GM19463 (cell line): ENCODE results near the gene SLC22A8.
"Not testable (repeated sequence)": the region's sequence is repeated elsewhere in the genome, so short reads cannot be mapped to it uniquely, and the experiment has no call there.

ENCODE experiments used
- ATAC-seq: cut with Tn5 transposase; IDR thresholded peaks from one replicate; pipeline ENCODE4 v1.9.1; 2021; ENCODE audit warnings: mild to moderate bottlenecking, moderate library complexity; ENCODE audit not compliant: unreplicated experiment

Gene SLC22A8

GRCh38 chr11:63015521-63016215, at the start of gene SLC22A8:
Gene SLC22A8 (minus strand): TSS chr11:63015841. CDS start chr11:63014958, 883 bp downstream.
- no peak for ATAC-seq

- not testable (repeated sequence) for ATAC-seq
Measured at GRCh38 chr11:63046203-63046602, 30.6 kb upstream of the SLC22A8 start.

GRCh38 chr11:63042596-63042995, 27.0 kb upstream of the SLC22A8 start:
- ATAC-seq, result no peak

GRCh38 chr11:63032457-63032856, 16.8 kb upstream of the SLC22A8 start:
- ATAC-seq, result no peak

GRCh38 chr11:63023841-63024648, 8.4 kb upstream of the SLC22A8 start:
- peak; percentile 79 for ATAC-seq

GRCh38 chr11:63023222-63023814, 7.7 kb upstream of the SLC22A8 start:
- no peak for ATAC-seq

GRCh38 chr11:63022441-63022840, 6.8 kb upstream of the SLC22A8 start:
- no peak for ATAC-seq

- ATAC-seq, result no peak
Measured at GRCh38 chr11:63020671-63021291, 5.1 kb upstream of the SLC22A8 start.

GRCh38 chr11:63019506-63019905, 3.9 kb upstream of the SLC22A8 start:
- ATAC-seq, result no peak

- no peak for ATAC-seq
Measured at GRCh38 chr11:63017306-63017974, 1.8 kb upstream of the SLC22A8 start.

- ATAC-seq, result no peak
Measured at GRCh38 chr11:63014408-63015055, 1.1 kb downstream of the SLC22A8 start.

- ATAC-seq, result no peak
Measured at GRCh38 chr11:63012839-63013238, 2.8 kb downstream of the SLC22A8 start.

GRCh38 chr11:63012430-63012829, 3.2 kb downstream of the SLC22A8 start:
- no peak for ATAC-seq

GRCh38 chr11:63010934-63011439, 4.7 kb downstream of the SLC22A8 start:
- no peak for ATAC-seq

- ATAC-seq, result no peak
Measured at GRCh38 chr11:63007920-63008319, 7.7 kb downstream of the SLC22A8 start.

- no peak for ATAC-seq
Measured at GRCh38 chr11:63001456-63001855, 14.2 kb downstream of the SLC22A8 start.

- ATAC-seq, result no peak
Measured at GRCh38 chr11:62999649-63000048, 16.0 kb downstream of the SLC22A8 start.

GRCh38 chr11:62999156-62999555, 16.5 kb downstream of the SLC22A8 start:
- no peak for ATAC-seq

- no peak for ATAC-seq
Measured at GRCh38 chr11:62996271-62996670, 19.4 kb downstream of the SLC22A8 start.

- ATAC-seq, result no peak
Measured at GRCh38 chr11:62994775-62995174, 20.9 kb downstream of the SLC22A8 start.
